ENCODE measurements around the gene SYNGR3. TPM values are rescaled to one million over a fixed set of nuclear protein-coding genes. Genes with fewer than 3 reads are reported as not detected.

SYNGR3 gene
- total and polyA plus RNA-seq, 2 of the 13 experiments (the other 11 are each of a cell fraction or from before 2014, with no cell fraction given), result 0.97 to 5.7 TPM

DNA sequence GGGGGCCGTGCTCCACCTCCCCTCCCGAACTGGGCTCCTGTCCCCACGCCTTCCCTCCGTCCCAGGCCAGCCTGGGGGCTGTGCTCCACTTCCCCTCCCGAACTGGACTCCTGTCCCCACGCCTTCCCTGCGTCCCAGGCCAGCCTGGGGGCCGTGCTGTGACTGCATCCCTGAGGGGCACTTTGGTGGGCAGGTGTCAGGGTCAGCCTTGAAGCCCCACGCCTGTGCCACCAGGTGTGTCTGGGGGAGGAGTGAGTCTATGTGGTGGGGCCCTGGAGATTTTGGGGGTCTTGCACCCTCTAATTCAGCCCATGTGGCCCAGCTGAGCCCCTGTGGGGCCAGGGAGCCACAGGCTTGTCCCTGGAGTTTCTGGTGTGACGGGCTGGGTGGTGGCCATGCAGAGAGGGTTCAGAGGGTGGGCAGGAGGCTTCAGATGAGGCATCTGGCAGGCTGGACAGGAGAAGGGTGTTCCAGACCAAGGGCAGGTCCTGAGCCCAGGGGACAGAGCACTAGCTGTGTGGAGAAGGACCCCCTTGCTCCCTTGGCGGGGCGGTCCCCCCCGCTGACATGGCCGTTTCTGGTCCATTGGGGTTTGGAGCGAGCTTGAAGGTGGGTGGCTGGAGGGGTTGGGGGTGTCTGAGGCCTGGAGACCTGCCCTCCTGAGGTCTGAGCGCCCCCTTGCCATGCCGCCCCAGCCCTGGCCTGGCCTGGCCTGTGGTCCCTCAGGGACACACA, 45.1 kb downstream of the SYNGR3 start (continued):
- TF ChIP-seq, protein P1, sequence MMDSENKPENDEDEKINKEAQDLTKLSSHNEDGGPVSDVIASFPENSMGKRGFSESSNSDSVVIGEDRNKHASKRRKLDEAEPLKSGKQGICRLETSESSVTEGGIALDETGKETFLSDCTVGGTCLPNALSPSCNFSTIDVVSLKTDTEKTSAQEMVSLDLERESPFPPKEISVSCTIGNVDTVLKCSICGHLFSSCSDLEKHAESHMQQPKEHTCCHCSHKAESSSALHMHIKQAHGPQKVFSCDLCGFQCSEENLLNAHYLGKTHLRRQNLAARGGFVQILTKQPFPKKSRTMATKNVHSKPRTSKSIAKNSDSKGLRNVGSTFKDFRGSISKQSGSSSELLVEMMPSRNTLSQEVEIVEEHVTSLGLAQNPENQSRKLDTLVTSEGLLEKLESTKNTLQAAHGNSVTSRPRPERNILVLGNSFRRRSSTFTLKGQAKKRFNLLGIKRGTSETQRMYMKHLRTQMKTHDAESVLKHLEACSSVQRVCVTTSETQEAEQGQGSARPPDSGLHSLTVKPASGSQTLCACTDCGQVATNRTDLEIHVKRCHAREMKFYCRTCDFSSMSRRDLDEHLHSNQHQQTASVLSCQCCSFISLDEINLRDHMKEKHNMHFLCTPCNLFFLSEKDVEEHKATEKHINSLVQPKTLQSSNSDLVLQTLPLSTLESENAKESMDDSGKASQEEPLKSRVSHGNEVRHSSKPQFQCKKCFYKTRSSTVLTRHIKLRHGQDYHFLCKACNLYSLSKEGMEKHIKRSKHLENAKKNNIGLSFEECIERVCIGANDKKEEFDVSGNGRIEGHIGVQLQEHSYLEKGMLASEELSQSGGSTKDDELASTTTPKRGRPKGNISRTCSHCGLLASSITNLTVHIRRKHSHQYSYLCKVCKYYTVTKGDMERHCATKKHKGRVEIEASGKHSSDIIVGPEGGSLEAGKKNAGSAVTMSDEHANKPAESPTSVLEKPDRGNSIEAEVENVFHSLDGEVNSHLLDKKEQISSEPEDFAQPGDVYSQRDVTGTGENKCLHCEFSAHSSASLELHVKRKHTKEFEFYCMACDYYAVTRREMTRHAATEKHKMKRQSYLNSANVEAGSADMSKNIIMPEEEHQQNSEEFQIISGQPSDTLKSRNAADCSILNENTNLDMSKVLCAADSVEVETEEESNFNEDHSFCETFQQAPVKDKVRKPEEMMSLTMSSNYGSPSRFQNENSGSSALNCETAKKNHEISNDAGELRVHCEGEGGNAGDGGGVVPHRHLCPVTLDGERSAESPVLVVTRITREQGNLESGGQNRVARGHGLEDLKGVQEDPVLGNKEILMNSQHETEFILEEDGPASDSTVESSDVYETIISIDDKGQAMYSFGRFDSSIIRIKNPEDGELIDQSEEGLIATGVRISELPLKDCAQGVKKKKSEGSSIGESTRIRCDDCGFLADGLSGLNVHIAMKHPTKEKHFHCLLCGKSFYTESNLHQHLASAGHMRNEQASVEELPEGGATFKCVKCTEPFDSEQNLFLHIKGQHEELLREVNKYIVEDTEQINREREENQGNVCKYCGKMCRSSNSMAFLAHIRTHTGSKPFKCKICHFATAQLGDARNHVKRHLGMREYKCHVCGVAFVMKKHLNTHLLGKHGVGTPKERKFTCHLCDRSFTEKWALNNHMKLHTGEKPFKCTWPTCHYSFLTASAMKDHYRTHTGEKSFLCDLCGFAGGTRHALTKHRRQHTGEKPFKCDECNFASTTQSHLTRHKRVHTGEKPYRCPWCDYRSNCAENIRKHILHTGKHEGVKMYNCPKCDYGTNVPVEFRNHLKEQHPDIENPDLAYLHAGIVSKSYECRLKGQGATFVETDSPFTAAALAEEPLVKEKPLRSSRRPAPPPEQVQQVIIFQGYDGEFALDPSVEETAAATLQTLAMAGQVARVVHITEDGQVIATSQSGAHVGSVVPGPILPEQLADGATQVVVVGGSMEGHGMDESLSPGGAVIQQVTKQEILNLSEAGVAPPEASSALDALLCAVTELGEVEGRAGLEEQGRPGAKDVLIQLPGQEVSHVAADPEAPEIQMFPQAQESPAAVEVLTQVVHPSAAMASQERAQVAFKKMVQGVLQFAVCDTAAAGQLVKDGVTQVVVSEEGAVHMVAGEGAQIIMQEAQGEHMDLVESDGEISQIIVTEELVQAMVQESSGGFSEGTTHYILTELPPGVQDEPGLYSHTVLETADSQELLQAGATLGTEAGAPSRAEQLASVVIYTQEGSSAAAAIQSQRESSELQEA (CRISPR knock-in tag; IDR thresholded peaks at IDR 0.05; ENCODE audit: not compliant biosample characterization), result no peak
- TF ChIP-seq ZNF766 (CRISPR knock-in tag; IDR thresholded peaks at IDR 0.05; ENCODE audit: borderline replicate concordance), result 0 out of 2 replicates have a peak, but pooled peaks have one; percentile 32
- TF ChIP-seq HOXA7 (CRISPR knock-in tag; IDR thresholded peaks at IDR 0.05), result no peak
- TF ChIP-seq PCBP1 (IDR thresholded peaks at IDR 0.05; ENCODE audit: borderline replicate concordance, low read depth, low read length), result 0 out of 2 replicates have a peak, but pooled peaks have one; percentile 35
- TF ChIP-seq, protein P2, sequence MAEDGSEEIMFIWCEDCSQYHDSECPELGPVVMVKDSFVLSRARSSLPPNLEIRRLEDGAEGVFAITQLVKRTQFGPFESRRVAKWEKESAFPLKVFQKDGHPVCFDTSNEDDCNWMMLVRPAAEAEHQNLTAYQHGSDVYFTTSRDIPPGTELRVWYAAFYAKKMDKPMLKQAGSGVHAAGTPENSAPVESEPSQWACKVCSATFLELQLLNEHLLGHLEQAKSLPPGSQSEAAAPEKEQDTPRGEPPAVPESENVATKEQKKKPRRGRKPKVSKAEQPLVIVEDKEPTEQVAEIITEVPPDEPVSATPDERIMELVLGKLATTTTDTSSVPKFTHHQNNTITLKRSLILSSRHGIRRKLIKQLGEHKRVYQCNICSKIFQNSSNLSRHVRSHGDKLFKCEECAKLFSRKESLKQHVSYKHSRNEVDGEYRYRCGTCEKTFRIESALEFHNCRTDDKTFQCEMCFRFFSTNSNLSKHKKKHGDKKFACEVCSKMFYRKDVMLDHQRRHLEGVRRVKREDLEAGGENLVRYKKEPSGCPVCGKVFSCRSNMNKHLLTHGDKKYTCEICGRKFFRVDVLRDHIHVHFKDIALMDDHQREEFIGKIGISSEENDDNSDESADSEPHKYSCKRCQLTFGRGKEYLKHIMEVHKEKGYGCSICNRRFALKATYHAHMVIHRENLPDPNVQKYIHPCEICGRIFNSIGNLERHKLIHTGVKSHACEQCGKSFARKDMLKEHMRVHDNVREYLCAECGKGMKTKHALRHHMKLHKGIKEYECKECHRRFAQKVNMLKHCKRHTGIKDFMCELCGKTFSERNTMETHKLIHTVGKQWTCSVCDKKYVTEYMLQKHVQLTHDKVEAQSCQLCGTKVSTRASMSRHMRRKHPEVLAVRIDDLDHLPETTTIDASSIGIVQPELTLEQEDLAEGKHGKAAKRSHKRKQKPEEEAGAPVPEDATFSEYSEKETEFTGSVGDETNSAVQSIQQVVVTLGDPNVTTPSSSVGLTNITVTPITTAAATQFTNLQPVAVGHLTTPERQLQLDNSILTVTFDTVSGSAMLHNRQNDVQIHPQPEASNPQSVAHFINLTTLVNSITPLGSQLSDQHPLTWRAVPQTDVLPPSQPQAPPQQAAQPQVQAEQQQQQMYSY (CRISPR knock-in tag; IDR thresholded peaks at IDR 0.05), result peak; percentile 95
- TF ChIP-seq KAT2B (IDR thresholded peaks at IDR 0.05; ENCODE audit: borderline replicate concordance, low read depth, low read length), result no peak
- TF ChIP-seq, protein P3, sequence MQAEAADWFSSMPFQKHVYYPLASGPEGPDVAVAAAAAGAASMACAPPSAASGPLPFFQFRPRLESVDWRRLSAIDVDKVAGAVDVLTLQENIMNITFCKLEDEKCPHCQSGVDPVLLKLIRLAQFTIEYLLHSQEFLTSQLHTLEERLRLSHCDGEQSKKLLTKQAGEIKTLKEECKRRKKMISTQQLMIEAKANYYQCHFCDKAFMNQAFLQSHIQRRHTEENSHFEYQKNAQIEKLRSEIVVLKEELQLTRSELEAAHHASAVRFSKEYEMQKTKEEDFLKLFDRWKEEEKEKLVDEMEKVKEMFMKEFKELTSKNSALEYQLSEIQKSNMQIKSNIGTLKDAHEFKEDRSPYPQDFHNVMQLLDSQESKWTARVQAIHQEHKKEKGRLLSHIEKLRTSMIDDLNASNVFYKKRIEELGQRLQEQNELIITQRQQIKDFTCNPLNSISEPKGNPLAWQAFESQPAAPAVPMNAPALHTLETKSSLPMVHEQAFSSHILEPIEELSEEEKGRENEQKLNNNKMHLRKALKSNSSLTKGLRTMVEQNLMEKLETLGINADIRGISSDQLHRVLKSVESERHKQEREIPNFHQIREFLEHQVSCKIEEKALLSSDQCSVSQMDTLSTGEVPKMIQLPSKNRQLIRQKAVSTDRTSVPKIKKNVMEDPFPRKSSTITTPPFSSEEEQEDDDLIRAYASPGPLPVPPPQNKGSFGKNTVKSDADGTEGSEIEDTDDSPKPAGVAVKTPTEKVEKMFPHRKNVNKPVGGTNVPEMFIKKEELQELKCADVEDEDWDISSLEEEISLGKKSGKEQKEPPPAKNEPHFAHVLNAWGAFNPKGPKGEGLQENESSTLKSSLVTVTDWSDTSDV (CRISPR knock-in tag; IDR thresholded peaks at IDR 0.05), result 0 out of 2 replicates have a peak, but pooled peaks have one; percentile 6
- 0 out of 2 replicates have a peak, but pooled peaks have one; percentile 20 for TF ChIP-seq ZNF737 (CRISPR knock-in tag; IDR thresholded peaks at IDR 0.05; ENCODE audit: borderline replicate concordance)
- no peak for TF ChIP-seq SOX6 (IDR thresholded peaks at IDR 0.05)
- TF ChIP-seq SOX6 (CRISPR knock-in tag; IDR thresholded peaks at IDR 0.05), result no peak
- TF ChIP-seq, protein P4, sequence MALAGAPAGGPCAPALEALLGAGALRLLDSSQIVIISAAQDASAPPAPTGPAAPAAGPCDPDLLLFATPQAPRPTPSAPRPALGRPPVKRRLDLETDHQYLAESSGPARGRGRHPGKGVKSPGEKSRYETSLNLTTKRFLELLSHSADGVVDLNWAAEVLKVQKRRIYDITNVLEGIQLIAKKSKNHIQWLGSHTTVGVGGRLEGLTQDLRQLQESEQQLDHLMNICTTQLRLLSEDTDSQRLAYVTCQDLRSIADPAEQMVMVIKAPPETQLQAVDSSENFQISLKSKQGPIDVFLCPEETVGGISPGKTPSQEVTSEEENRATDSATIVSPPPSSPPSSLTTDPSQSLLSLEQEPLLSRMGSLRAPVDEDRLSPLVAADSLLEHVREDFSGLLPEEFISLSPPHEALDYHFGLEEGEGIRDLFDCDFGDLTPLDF (CRISPR knock-in tag; IDR thresholded peaks at IDR 0.05), result no peak
- TF ChIP-seq TGIF2 (CRISPR knock-in tag; IDR thresholded peaks at IDR 0.05), result no peak

All from HepG2 (cell line).